Stimulated activated CD8-positive, alpha-beta memory T cell treated with anti-CD3 and anti-CD28 coated beads, Interleukin-4, amount 100 ng/mL, for 24 hours (primary cell): ENCODE results near the gene FHOD3.
"Not testable (repeated sequence)": the region's sequence is repeated elsewhere in the genome, so short reads cannot be mapped to it uniquely, and the experiment has no call there.

Experiments used
- DNase-seq: peaks from one replicate; pipeline ENCODE4 v3.0.0-alpha.2; 2020; ENCODE audit warnings: low read depth

The FHOD3 gene

DNA sequence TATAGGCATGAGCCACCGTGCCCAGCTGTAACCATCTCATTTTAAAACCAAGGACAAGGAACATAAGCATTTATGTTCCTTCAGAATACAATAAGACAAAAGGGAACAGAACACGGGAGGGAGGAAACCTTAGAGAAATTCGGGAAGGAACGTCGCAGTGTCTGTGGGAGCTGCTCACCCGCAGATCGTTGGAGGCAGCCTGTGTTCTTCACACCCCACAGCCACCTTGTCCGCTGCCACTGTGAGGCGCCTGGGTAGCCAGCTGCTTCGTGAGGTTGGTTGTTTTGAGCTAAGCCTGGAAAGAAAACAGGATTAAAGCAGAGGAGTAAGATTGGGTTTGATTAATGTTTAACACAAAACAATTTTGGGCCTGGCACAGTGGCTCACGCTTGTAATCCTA is 250.0 kb downstream of the FHOD3 start:
- DNase-seq: no peak

DNA sequence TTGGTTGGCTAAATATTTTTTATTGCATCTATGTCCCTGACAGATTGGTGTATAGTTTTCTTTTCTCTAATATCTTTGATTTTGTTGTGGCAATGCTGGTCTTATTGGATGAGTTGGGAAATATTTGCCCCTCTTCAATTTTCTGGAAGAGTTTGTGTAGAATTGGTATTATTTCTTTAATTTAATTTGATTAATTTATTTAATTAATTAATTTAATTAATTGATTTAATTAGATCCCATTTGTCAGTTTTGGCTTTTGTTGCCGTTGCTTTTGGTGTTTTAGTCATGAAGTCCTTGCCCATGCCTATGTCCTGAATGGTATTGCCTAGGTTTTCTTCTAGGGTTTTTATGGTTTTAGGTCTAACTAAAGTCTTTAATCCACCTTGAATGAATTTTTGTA is 253.8 kb downstream of the FHOD3 start:
- not testable (repeated sequence) for DNase-seq

GRCh38 chr18:36558234-36558633 is 260.7 kb downstream of the FHOD3 start:
- no peak for DNase-seq

DNA sequence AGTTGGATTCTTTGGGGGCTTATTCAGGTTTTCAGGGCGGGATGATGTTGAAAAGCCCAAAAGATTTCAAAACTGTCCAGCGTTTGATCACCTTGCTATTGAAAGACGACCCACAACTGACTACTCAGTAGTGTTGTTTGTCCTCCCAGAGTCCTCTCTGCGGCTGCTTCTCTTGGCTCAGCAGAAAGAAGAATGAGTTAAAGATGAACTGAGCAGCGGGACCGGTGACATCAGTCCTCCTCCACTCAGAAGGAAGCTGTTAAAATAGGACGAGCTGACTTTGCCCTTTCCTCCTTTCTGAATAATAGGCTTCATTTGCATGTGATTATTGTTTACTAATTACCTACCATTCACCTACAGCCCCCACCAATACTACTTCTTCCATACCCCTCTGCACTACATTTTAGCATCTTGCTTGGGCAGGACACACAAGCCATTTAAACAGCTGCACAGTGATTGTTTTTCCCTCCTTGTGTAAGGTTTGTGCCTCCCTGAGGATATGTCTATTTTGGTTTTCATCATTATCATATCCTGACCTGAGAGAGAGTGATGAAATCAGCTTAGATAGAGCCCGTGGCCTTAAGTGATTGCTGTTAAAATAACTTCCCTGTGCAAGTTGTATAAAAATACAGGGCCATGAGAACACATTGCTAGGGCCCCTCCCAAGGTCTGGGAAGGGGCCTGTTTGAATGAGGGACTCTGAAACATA is 261.8 kb downstream of the FHOD3 start:
- DNase-seq: no peak

DNA sequence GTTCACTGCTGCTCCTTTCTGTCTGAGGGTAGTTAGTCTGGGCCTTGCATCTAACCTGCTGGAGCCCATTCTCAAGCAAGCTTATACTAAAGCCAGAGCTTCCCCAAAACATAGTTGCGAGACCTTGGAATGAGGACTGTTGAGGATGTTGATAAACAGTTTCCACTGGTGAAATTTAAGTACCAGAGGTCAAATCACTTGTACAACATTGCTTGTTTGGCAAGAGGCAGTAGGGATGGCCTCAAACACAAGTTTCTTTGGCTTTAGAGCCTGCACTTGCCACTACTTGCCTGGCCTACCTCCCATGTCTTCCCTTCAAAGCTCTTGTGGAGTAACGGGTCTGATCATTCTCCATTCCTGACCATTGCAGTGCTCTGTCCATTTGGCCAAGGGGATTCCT is 262.7 kb downstream of the FHOD3 start:
- DNase-seq: no peak

DNA sequence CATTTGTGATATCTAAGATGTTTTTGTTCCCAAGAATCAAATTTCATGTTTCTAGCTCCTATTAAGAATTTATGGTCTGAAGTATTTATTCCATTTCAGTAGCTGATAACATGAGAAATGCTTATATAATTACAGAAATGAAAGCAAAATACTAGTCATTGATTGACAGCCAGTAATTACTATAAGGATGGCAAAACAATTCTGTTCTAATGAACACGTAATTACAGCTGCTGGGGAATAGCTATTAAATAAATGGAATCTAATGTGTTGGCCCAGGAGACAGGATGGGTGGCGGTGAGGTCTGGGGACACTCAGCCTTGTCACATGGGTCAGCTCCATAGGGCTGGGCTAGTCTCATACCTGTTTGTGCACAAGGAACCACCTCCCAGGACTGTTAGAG is 263.5 kb downstream of the FHOD3 start:
- no peak for DNase-seq

DNA sequence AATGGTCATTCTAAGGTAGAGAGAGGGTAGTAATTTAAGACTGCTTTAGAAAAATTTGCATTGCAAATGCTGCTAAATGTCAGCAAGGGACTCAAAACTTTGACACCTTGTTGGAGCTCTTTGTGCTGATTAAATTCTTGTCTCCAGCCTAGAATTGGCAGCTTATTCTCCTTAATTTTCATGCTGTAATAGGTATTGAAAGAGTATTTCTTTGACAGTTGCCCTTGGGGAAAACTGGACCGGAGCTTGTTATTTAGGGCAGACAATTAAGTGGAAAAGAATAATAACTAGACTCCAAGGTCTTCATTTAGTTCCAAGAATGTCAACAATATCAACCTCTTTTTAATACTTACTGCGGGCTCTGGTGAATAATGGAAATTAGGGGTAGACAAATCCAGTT is 267.3 kb downstream of the FHOD3 start:
- no peak for DNase-seq

- no peak for DNase-seq
Measured at GRCh38 chr18:36567800-36568199, 270.3 kb downstream of the FHOD3 start.

DNA sequence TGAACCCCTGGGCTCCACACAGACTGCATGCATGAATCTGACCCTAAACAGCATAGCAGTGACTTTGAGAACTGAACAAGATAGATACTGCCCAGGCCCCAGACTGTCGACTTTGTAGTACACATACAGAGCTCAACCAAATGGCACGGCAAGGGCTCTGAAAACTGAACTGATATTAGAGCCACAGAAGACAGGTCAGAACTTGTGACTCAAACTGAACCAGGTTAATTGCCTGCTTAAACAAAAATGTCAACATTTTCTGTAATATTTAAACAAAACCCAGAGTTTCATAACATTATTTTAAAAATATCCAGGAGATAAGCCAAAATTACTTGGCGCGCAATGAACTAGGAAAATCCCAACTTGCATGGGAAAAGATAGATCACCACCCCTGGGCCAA is 271.0 kb downstream of the FHOD3 start:
- DNase-seq: no peak

DNA sequence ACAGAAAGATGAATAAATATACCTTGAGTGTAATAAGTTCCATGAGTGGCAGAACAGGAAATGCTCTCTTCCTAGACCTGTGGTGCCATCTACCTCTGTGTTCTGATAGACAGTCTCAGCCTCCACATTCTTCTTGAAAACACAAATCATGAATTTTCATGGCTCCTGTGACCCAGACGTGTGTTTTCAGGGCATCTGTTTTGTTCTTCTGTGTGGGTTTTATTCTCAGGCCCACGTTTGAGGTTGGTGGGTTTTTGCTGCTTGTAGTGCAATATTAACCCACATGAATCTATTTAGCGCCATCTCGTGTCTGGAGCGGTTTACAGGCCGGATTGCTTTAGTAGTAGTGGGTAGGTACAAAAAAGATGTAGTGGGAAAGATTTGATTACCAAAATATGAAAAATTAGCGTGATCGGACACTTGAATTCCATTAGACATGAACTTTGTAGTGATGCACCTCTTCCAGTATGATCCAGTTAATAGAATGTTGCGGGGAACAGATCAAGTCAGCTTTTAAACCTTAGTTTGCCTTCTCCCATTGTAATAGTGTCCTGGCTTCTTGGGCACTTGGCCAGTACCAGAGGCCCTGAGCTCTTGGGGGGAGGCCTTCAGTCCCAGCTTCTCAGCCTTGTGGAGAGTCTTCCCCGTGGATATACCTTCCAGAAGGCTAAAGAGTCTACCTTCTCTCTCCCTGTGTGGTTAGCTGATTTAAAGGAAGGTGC is 274.8 kb downstream of the FHOD3 start:
- no peak for DNase-seq

DNA sequence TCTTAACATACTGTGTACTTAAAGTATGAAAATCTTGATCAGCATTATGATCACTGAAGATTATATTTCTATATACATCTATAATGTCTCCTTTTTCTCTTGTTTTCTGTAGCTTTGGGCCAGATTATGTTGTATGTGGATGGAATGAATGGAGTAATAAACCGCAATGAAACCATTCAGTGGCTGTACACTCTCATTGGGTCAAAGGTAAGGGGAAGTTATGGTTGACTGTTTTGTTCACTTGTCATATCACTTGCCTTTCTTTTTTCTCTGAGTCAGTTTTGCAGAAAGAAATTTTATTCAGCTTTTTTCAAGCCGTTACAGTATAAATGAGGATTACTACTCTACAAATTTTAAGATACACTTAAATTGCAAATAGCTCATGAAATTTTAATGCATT is 278.8 kb downstream of the FHOD3 start:
- DNase-seq: no peak

DNA sequence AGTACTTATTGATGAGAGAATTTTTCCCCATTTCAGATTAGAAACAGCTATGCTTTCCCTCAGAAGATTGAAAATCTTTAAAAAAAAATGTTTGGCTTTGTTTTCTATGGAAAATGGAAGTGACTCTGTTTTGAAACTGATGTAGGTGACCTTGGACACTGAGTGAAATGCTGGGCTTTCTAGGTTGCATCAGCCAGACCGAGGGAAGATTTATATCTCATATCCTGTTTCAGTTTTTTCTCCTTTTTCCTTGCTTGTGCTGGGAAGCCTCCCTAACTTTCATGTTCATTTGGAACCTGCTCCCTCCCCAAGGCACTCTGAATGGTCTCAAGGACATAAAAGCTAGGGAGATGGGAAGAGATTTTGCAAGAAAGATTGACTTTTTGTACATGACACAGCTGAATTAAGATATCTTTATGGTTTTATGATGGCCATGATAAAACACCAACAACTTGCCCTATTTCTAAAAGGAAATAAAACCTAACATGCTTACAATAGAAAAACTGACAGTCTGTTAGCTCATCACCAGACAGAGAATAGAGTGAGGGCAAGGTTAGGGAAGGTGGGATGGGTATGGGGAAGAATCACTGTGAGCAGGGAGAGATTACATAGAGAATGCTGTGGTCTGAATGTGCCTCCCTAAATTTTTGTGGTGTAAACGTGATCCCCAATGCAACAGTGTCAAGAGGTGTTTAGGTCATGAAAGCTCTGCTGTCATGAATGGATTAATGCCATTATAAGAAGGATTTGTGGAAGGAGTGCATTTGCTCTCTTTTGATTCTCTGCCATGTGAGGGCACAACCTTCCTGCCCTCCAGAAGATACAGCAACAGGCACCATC is 281.6 kb downstream of the FHOD3 start:
- DNase-seq: no peak

GRCh38 chr18:36580266-36580665 is 282.8 kb downstream of the FHOD3 start:
- no peak for DNase-seq

DNA sequence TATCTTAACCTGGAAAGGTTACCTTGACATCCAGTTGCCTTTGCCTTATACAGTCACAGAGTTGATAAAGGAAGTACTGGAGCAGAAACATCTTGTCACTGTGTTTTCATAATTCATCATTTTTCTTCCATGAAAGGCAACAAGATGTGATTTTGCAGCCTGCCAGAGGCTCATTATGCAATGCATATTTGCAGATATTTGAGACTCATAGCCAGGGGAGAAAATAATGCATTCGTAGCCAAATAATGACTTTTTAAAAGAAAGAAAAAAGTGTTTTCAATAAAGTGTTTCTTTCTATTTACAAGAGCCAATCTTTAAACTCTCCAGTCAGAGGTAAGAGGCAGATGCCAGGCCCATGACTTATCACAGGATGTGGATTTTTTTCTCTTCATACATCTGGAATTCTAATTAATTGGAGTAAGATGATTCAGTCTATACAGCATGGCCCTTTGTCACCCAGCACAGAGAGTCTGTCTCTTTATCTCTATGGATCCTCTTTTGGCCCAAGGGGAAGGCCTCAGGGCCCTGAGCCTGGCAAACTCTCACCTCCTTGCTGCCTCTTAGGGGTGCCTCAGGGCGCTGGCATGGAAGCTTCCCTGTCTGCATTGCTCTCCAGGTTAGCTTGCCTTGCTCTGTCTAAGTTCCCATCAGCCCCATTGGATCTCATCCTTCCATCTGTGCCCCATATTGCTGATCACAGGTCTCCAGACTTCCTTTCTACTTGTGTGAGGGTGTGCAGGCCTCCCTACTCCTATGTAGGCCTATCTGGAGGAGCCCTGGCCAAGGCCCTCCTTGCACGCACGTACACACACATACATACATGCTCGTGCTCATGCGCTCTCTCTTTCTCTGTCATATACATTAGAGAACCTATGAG is 283.6 kb downstream of the FHOD3 start:
- no peak for DNase-seq

GRCh38 chr18:36582988-36583745 is 285.7 kb downstream of the FHOD3 start:
- no peak for DNase-seq

- no peak for DNase-seq
Measured at GRCh38 chr18:36589857-36590543, 292.5 kb downstream of the FHOD3 start.

DNA sequence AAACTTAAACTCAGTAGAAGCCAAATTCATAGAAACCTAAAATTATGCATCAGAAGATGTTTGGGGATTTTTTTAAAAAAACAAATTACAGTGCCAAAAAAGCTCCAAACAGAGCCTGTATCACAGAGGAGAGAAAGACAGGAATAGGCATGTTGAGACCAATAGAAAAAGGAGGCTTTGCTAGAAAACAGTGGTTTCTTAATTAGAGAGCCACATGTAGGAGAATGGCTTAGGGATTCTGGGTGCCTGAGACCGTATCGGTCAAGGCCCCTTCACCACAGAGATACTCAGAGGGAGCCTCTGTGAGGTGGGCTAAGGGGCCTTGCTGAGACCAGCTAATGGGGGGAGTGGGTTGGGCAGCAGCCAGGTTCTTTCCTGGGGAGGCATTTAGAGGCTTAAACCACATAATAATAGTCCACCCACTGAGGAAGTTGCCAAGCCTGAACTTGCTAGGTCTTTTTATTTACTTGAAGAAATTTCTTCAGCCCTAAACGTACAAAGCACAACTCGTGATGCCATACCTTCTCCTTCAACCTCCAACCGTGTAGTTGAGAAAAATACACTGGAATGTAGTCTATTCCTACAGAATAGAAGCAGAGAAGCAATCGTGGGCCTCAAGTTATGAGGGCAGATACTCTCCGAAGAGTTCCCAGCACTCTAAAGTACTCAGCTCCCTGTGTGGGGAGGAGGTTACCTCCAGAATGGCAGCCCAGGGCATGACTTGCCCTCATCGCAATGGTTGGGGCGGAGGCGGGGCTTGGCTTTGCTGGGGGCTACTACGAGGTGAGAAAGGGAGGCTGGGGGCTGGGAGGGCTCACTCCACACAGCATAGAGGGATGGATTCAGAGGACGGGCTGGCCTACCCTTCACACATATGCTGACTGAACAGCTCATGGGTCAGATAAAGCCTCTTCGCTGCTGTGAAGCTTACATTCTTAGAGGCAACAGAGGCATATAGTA is 293.4 kb downstream of the FHOD3 start:
- DNase-seq: no peak

- no peak for DNase-seq
Measured at GRCh38 chr18:36592282-36592681, 294.8 kb downstream of the FHOD3 start.

GRCh38 chr18:36593001-36593400 is 295.5 kb downstream of the FHOD3 start:
- no peak for DNase-seq
